NCI-H526 (cell line): ENCODE measurements around the gene UBE2F.
A peak's percentile ranks its signal among the peaks of the same experiment; 100 is the strongest.
"Not testable (repeated sequence)": the region's sequence is repeated elsewhere in the genome, so short reads cannot be mapped to it uniquely, and the experiment has no call there.

Experiments
- DNase-seq, 2 experiments: peaks; one replicate each; lab custom pipeline; 2025; lab: John Stamatoyannopoulos, UW

Gene UBE2F

DNA sequence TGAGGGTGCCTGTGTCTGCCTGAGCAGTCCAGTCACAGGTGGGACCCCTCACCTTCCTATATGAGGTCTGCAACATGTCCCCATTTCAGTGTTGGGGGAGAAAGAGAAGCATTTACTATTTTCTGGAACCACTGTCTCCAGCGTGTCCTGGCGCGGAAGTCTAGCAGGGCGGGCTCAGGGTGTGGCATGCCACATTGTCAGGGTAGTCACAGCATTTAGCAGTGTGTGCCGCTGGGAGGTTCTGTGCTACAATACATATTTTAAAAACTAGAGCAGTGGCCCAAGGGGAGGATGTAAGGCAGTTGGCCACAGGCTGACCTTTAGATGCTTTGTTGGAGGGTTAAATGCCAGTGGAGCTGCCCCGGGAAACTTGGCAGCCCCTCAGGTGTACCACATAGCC lies 12.5 kb downstream of the UBE2F start:
- no peak for DNase-seq

DNA sequence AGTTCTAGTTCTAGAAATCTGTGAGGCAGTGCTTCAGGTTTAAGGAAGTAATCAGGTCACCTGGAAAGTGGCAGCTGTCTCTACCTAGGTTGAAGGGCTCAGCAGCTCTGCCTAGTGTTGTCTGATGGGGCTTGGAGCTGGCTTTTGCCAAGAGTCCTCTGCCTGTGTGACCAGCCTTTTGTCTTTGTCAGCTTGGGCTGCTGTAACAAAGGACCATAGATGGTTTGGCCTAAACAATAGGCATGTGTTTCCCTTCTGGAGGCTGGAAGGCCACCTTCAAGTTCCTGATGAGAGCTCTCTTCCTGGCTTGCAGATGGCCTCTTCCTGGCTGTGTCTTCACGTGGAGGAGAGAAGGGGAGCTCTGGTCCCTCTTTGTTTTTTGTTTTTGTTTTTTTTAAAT lies 13.3 kb downstream of the UBE2F start:
- peak; percentile 15 to 18 for DNase-seq

DNA sequence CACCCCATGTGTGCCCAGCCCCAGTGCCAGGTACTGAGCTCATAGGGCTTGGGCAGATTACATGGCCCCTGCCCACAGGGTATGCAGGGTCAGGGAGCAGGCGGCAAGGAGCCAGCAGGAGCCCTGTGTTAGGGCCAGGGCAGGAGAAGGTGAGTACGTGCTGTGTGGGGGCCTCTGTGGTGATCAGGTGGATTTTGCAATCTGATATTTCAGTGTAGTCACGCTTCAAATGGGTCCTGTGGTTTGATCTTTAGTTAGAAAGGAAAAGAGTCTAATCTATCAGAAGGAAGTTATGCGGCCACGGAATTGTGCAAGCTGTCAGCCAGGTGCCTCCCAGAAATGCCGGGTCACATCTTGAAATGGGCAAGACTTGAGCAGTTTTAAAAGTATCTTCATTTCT lies 13.9 kb downstream of the UBE2F start:
- DNase-seq: no peak

DNA sequence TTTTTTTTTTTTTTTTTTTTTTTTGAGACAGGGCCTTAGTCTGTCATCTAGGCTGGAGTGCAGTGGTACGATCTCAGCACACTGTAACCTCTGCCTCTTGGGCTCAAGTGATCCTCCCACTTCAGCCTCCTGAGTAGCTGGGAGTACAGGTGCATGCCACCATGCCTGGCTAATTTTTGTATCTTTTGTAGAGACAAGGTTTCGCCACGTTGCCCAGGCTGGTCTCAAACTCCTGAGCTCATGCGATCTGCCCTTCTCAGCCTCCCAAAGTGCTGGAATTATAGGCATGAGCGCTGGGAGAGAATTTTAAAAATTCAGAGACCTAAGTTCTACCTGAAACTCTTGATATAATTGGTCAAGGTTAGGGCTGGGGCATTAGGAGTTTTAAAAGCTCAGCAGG lies 14.8 kb downstream of the UBE2F start:
- DNase-seq: not testable (repeated sequence)

DNA sequence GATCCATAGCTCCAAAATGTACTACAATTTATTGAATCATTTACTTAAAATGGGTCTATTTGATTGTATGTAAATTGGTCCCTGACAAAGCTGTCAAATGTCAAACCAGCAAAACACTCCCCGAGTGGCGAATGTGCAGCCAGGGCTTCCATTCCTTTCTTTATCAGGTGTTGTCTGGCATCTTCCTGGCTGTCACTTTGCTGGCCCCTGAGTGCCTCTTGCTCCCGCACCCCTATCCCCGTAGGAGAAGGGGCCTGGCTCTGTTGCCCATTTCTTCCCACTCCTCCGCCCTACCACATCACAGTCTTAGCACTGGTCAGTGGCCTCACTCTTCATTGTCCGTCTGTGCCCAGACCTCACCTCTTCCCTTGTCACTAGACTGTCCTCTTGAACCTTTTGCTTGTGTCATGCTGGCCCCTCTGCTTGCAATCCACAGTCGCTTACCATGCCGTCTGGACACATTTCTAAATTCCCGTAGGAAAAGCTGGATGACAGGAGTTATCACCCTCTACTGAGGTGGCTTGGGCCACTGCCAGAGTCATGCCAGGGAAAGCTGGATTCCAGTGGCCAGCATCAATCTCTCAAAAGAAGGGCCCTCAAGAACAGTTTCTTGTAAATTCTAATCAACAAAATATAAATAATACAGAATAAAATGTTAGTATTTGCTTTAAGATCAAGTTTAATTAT lies 15.4 kb downstream of the UBE2F start:
- no peak for DNase-seq

DNA sequence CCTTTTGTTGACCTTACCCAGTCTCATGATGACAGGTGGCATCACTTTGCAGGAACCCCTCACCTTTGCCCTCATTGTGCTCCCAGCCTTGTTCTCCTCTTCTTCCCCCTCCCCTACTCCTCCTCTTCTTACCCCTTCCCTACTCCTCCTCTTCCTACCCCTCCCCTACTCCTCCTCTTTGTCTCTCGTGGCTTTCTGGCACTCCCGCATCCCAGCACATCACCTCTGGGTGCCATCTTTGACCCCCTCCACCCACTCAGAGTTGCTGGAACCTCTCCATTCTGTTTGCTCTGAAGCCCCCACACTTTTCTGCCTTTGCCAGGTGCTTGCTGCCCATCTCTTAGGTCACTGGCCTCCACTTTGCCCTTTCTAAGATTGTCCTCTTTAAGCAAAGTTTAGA lies 17.1 kb downstream of the UBE2F start:
- DNase-seq: no peak

DNA sequence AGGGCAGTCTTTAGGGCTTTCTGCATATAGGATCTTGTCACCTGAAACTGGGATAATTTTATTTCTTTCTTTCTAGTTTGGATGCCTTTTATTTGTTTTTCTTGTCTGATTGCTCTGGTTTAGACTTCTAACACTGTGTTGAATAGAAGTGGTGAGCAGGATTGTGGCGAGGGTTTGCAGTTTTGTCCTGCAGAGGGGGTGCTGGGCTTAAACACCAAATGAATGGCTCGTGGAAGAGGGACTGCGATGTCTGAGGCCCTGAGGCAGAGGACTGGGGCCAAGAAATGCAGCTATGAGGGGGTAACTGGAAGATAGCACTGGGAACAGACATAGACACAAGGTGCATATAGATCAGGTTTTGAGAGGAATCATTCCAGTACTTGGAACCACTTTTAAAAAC lies 20.5 kb downstream of the UBE2F start:
- no peak for DNase-seq

DNA sequence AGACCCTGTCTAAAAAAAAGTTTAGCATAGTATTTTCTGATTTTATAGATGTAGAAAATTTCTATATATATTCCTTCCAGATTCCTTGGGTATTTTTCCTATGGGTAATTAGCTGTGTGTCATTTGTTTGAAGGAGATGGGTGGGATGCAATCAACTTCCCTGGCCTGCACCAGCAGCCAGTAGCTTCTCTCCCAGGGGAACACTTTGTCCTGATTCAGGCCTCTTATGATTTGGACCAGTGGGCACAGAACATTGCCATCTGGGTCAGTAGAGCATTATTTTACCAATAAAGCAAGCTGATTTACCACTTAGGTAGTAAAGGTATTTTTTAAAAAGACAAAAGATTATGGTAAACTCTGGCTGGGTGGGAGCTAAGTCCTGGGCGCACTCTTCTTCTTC lies 26.9 kb downstream of the UBE2F start:
- DNase-seq: no peak

DNA sequence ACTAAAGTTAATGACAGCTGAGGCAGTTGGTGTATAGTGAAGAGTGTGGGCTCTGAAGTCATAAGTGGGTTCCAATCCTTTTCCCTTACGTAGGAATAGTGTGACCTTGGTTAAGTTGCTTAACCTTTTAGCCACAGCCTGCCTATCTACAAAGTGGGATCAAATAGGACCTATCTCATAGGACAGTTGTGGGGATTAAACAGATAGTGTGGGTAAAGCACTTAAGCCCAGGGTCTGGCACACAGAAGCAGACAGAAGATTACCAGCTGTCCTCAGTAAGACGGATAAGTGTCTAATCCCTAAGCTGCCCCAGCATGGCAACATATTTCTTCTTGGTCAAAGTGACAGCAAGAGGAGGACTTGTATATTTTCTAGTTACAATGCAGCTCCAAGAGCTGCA lies 28.2 kb downstream of the UBE2F start:
- DNase-seq: no peak

DNA sequence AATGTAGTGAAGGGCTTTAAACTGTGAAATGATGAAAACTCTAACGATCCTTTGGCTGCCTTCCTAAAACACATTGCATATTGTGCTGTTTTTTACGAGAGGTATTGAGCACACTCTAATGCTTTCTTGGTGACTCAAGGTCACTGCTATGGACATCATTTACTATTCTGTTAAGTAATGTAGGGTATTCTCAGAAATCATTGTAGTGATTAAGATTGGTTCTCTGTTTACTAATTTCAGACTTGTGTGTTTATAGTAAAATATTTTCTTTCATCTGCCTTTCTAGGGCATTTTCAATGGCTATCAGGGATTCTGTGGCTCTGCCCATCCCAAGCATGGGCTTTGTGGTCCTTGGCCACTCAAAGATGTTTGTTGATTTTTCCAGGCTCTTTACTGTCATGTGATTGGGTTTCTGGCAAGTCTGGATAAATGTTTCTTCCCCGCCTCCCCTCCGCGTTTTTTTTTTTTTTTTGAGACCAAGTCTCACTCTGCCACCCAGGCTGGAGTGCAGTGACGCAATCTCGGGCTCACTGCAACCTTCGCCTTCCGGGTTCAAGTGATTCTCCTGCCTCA lies 29.3 kb downstream of the UBE2F start:
- no peak for DNase-seq

DNA sequence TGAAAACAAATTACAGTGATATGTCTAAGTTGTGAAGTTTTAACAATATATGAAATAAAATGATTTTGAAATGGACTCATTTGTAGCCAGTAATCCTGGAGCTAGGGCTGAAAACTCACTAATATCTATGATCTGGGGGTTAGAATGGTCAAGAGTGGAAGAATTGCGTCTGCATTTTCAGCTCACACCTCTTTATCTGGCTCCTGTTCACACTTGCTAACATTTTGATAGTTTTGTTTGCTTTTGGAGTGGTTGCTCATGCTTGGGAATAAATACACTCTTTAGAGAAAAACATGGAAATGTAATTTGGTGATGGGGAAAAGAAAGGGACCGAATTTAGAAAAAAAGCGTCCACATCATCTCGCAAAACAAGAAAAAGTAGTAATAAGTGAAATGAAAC lies 30.7 kb downstream of the UBE2F start:
- DNase-seq: no peak

DNA sequence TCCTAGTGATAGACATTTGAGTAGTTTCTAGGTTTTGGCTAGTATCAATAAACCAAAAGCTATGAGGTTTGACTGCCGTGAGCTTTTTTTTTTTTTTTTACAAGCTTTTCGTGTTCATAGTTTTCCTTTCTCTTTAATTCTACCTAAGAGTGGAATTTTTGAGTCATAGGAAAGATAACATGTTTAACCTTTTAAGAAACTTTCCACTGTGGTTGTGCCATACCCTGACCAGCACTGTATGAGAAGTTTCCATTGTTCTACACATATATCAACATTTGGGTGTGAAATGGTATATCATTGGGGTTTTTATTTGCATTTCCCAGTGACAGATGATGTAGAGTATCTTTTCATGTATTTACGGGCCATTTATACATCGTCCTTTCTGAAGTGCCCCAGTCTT lies 31.7 kb downstream of the UBE2F start:
- no peak for DNase-seq

DNA sequence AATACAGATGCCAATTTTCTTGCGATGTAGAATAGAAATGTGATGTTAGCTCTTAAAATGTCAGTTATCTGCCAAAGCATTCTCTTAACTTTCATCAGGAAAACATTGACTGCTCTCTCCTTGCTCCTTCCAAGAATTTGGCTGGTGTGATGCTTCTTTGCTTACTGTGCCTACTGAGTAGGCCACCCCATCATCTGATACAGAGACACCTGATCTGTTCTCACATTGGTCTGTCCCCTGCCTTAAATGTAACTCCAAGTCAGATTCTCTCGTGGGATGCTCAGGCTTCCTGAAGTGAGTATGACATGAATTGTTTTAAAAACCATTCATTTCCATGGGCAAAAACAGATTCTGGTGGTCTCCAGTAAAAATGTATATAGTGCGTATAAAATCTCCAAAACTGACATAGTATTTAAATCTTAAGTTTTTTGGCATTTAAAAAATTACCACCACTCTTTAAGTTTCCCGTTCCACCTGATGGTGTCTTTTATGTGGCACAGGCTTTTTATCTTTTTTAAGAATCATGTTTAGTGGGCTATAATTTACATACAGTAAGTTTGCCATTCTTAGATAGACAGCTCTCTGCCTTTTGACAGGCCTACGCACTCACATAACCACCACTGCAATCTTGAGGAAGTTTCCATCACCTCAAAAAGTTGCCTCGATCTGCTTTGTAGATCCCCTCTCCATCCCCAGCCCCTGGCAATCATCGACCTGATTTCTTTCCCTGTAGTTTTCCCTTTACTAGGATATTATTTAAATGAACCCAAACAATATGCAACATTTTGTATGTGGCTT lies 36.6 kb downstream of the UBE2F start:
- no peak for DNase-seq

DNA sequence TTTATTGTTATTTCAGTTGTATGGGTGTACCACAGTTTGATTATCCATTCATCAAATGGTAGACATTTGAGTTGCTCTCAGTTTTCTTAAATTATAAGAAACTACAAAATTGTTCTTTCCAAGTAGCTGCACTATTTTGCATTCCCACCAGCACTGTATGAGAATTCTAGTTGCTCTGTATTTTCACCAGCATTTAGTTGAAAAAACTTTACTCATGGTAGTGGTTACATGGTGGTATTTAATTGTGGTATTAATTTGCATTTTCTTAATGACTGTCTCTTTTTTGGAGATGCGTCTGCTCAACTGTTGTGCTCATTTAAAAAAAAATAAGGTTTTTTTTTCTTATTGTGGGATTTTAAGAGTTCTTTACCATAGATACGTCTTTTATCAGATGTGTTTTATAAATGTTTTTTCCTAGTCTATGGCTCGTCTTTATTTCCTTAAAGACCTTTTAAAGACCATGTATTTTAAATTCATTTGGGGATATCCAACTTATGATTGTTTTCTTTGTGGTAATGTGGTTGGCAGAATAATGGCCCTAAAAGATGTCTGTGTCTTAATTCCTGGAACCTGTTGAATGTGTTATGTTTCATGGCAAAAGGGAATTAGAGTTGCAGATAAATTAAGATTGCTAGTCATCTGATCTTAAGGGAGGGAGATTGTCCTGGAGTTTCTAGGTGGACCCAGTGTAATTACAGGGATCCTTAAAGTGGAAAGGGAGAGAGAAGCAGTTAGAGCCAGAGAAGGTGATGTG lies 37.4 kb downstream of the UBE2F start:
- DNase-seq: no peak

DNA sequence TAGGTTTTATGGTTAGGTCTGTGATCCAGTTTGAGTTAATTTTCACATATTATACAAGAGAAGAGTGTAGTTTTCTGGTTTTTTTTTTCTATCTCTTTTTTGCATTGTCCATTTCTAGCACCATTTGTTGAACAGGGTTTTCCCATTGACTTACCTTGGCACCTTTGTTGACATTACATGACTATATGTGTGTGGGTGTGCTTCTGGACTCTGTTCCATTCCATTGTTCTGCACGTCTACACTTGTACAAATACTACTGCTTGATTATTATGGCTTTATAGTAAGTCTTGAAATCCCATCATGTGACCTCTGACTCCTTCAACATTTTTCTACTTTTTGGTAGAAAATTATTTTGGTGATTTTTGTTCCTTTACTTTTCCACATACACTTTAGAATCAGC lies 38.7 kb downstream of the UBE2F start:
- no peak for DNase-seq

DNA sequence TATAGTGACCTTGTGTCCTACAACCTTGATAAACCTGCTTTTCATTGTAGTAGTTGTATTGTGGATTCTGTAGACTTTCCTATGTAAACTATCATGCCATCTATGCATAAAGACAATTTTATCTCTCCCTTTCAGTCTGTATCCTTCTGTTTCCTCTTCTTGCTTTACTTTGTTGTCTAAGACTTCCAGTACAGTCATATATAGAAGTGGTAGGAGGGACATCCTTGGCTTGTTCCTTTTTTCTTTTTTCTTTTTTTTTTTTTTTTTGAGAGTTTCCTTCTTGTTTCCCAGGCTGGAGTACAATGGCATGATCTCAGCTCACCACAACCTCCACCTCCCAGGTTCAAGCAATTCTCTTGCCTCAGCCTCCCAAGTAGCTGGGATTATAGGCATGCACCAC lies 39.7 kb downstream of the UBE2F start:
- no peak for DNase-seq

DNA sequence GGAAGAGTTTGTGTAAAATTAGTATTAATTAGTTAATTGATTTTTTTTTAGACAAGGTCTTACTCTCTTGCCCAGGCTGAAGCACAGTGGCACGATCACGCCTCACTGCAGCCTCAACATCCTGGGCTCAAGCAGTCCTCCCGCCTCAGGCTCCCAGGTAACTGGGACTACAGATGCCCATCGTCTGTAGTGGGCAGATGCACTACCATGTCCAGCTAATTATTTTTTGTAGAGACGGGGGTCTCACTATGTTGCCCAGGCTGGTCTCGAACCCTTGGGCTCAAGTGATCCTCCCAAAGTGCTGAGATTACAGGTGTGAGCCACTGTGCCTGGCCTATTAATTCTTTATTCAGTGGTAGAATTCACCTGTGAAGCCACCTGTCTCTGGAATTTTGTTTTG lies 41.1 kb downstream of the UBE2F start:
- no peak for DNase-seq

DNA sequence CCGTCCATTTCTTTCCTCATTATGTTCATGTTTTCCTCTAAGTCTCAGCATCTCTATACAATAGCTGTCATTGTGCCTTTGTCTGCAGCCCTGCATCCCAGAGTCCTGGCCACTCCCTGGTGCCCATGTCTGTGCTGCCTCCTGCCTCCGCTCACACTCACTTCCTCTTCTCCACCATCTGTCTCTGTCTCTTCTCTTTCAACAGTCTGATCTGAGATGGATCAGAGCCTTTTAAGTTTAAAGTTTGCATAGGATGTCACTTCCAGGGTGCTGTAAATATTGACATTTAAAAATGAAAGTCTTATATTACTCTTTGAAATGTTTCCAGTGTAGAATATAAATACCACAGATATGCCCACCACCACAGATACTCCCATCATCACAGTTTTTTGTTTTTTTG lies 42.7 kb downstream of the UBE2F start:
- no peak for DNase-seq

DNA sequence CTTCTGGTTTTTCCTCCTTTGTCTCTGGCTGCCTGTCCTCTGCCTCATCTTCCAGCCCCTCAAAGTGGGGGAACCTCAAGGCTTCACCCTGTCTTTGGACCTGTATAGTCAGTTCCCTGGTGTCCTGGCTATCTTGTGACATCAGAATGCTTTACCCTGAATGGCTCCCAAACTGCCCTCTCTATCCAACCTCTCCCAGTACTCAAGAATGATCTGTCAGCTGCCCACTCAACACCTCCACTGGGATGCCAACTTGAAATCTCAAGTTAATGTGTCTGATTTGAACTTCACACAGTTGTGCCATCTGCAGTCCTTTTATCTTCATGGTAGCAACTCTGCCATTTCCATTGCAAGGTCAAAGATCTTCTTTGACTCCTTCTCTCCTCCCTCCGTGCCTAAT lies 43.8 kb downstream of the UBE2F start:
- no peak for DNase-seq

DNA sequence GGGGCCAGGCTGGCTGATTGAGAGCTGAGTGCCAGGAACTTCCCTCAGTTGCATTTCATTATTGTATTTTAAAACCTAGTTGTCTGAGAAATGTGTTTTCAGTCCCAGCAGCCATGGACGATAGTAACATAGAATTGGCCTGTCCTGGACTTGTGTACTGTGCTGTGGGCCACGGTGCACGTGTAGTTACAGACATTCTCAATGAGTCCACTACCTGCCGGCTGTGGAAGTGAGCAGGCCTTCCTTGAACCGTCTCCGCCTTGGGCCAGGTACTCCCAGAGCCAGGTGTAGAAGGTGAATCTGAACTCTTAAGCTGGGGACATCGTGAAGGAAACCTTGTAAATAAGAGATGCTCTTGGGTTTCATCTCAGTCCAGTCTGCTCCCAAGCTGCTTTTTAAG lies 47.0 kb downstream of the UBE2F start:
- no peak for DNase-seq

DNA sequence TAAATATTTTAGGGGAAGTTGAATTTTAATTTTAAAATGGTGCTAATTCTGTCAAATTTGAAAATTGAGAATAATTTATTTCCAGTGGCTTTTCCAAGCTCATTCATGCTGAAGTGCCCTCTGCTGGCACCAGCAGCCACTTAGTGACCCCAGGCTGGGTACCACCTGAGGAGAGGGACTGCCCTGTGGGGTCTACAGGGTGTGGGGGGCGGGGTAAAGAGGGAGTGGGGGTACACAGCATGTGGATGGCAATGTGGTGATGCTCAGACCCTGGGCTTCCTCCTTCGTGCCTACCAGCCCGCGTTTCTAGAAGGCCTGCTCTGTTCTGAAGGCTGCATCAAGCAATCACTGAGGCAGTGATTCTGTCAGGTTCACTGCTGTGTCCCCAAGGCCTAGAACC lies 48.9 kb downstream of the UBE2F start:
- DNase-seq: no peak

DNA sequence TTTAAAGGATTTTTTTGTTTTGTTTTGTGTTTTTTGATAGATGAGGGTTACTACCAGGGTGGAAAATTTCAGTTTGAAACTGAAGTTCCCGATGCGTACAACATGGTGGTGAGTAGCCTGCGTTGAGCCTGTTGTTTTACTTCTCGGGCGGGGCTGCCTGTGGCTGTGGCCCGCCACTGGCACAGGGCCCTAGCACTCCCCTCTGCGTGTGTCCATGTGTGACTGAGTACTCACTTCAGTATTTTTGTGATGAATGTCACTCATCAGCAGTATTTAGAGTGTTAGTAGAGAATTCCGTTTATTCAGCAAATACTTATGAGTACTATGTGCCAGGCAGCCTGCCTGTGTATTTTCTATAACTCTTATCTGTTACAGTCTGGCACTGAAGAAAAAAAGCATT lies 49.7 kb downstream of the UBE2F start:
- no peak for DNase-seq

DNA sequence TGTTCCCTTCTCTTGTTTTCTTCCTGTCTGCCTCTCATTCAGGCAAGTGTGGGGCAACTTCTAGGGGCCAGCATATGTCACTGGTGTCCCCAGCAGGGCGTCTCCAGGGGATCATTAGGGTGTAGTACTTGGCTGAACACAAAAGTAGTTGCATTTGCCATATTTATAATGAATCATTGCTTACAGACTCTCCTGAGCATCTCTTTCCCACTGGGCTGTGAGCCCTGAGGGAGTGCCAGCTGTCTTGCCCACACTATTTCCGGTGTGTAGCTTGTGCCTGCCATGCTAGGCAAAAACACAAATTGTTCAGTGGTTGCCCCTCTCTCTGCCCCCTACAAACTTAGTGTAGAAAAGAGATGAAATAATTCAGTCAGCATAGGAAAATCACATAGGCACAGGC lies 53.1 kb downstream of the UBE2F start:
- DNase-seq: no peak
